Amniotic epithelial cell (primary cell): ENCODE results near the gene RACK1.

Source experiments
- DNase-seq: peaks from one replicate; pipeline ENCODE4 v3.0.0-alpha.2; 2010; ENCODE audit warnings: low read depth

RACK1 gene

DNA sequence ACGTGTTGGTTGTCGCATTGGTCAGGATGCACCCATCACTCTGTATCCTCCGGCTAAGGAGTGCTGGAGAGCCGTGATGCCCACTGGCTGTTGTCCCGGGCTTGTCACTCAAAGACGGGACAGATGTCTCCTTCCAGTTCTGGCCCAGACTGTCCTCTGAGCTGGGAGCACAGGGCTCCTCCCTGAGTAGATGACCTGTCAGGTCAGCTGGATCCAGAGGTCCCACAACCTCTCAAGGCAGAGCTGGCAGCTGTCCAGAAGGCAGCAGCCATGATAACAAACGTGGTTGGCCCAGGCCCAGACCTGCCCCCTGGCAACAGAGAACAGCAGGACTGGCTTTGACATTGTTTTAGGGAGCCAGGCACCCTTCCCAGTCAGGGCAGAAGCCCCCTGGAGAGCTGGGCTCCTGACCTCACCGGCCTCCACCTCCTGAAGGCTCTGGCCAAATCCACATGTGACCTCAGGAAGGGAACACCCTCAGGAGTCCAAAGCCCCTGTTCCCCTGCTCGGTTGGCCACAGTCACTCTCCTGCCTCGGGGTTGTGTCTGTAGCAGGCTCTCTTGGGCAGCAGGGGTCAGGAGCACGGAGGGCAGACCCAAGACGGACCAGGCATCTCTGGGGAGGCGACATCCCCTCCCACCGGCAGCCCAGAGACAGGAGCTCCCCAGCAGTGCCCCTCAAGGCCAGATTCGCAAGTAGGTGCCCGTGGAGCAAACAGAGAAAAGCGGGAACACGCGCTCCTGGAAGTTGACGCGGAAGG lies 49.0 kb downstream of the RACK1 start:
- DNase-seq: no peak

DNA sequence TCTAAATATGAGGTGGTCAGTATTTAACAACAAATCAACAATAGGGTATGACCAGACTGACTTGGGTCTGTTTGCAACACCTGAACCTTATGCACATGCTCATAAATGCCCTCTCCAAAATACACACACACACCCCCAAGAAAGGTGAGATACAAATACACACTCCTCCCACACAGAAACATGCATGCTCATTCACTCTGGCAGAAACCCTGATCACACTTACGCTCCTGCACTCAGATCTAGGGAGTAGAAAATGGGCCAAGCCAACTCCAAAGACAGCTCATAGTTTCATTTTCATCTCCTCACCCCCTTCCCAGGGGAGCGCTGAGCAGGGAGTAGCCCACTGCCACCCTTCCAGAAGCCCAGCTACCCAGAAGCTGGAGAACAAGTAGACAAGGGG lies 50.0 kb downstream of the RACK1 start:
- no peak for DNase-seq

GRCh38 chr5:181192337-181193046 lies 51.2 kb downstream of the RACK1 start:
- no peak for DNase-seq

- peak; percentile 91 for DNase-seq
Measured at GRCh38 chr5:181191526-181192336, 52.0 kb downstream of the RACK1 start.

GRCh38 chr5:181190711-181191525 lies 52.8 kb downstream of the RACK1 start:
- DNase-seq: peak; percentile 32

GRCh38 chr5:181189962-181190710 lies 53.6 kb downstream of the RACK1 start:
- no peak for DNase-seq

DNA sequence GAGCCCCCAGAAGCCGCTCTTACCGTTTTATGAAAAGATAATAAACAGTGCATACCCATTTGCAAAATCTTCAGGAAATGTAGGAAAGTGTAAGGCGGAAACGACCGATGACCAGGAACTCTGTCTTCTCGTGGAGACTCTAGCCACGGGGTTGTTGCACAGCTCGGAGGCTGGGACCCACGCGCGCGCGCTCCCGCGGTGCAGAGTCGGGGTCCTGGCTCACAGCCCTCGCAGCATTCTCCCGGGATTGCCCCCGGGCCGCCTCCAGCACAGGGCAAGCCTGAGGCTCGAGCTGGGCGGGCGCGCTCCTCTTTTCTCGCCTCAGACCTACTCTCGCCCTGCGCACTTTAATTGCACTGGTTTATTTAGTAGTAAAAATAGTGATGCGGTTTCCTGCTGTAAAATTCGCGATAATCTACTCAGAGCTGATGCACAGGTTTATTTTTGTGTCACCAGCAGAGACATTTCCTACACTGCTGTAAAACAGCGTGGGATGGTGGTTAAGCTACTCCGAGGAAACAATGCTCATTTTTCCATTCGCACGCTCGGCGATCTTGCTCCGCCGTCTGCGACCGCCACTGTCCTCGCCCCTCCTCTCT lies 54.2 kb downstream of the RACK1 start:
- no peak for DNase-seq

GRCh38 chr5:181188700-181189362 lies 54.9 kb downstream of the RACK1 start:
- DNase-seq: peak; percentile 64

DNA sequence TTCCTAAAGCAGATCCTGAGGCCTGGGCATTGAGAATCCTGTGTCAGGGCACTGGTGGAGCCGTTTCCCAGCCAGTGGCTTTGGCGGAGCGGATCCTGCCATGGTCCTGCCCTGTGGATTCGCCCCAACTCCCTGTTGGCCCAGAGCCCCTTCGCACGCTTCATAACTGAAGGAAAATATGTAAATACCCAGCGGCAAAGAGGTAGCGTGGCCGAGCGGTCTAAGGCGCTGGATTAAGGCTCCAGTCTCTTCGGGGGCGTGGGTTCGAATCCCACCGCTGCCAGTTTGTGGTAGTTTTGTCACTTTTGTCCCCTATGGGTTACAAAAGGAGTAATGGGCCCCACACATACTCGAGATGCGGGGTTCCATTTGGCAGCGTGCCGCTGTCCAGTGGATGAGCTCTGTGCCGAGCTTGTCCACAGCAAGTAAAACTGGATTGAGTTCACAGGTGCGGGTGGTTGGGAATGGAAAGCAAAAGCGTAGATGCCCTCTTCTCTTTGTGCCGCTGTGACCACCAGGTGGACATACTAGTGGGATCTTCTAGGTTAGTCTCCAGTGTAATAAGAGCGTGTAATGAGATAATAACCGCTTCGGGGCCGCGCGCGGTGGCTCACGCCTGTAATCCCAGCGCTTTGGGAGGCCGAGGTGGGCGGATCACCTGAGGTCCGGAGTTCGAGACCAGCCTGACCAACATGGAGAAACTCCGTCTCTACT lies 56.0 kb downstream of the RACK1 start:
- DNase-seq: peak; percentile 71

- DNase-seq: no peak
Measured at GRCh38 chr5:181186986-181187499, 56.7 kb downstream of the RACK1 start.
